ENCODE data around the gene NPAS3.

Gene NPAS3

DNA sequence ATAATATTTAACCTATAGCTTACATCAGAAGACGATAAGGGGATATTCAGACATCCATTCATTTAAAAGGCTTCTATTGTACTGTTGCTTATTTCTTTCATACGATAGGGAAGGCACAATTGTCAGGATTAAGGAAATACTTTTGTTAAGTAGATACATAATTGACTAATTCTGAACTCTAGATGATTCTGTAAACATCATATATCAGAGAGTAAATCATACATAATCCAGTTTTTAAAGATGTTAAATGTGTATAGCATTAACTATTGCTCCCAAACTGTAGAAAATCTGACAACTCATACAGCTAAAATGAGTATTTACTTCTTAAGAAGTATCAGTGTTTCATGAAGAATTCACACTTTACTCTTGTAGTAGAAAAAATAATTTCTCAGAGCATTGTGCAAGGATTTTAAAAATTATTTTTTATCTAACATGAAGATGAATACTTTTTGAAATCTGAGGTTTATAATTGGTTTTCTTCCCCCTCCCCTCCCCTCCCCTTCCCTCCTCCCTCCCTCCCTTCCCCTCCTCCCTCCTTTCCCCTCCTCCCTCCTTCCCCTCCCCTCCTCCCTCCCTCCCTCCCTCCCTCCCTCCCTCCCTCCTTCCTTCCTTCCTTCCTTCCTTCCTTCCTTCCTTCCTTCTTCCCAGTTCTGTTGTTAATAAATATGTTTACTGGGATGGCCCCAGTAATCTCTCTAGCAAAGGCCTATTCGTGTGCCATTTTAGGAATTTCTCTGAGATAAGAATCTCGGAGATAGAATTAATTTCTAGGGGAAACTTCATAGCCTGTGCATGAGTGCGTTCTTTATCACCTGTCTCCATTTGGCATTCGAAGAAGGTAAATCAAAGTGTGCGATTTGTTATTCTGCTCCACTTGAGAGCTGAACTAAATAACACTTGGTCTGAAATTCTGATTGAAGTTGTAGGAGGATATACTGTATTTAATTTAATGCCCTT is 2.3 kb downstream of the NPAS3 start:
- DNase-seq (ENCODE audit: low read depth), result no peak

- DNase-seq (ENCODE audit: low read depth), result no peak
These were observed 3.0 kb downstream of the NPAS3 start for GRCh38 chr14:32941668-32942065.

- DNase-seq (ENCODE audit: low read depth), result no peak
These were observed 8.4 kb downstream of the NPAS3 start for GRCh38 chr14:32947081-32947480.

DNA sequence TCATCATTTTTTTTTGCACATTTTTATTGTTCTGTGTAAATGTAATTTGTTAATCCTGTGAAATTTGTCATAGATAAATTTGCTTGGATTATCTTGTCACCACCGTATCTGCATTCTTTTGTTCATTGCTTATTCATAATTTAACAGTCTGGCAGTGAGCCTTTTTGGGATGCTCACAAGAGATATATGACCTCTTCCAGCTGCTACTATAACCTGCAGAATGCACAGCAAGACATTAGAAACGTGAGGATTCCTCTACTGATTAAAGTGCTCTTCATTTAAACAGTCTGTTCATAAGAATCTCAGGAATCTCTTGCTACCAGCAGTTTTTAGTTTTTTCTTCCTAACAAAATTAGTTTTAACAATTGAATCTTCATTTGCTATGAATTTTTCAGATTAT is 9.1 kb downstream of the NPAS3 start:
- DNase-seq (ENCODE audit: low read depth), result no peak

DNA sequence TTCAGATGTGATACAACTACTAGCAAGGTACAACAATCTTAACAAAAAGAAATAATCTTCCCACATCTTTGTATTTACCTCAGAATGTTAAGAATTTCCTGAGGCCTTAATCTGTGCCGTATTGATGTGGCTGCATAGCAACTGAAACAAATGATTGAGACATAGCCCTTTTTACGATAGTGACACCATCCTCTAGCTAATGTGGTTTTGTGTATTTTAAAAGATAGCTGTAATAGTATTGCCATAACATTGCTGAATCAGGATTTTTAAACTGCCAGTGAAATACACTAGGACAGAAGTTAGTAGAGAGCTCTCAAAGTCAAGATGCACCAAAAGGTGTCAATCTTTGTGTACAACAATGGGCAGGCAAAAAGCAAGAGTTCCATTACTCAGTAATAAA is 11.9 kb downstream of the NPAS3 start:
- DNase-seq (ENCODE audit: low read depth), result no peak

GRCh38 chr14:32967421-32967820 is 28.7 kb downstream of the NPAS3 start:
- no peak for DNase-seq (ENCODE audit: low read depth)

DNA sequence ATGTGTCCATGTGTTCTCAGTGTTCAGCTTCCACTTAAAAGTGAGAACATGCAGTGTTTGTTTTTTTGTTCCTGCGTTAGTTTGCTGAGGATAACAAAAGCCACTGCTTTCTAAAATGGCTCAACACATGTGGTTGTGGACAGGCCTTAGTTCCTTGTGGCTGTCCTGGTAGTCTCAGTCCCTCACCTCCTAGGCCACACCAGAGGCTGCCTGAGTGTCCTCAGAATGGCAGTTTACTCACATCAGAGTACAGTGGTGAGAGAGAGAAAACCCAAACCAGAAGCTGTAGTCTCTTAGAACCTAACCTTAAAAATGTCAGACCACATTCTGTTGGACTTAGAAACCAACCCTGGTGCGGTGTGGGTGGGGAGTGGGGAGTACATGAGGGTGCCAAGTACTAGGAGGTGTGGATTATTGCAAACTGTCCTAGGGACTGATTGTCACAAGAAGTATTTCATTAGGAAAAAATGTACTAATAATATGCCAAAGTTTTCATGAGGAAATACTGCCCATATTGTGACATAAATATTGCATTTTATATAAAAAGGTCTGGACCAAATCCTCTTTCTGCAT is 30.4 kb downstream of the NPAS3 start:
- no peak for DNase-seq (ENCODE audit: low read depth)

- no peak for DNase-seq (ENCODE audit: low read depth)
These were observed 39.2 kb downstream of the NPAS3 start for GRCh38 chr14:32977913-32978312.

DNA sequence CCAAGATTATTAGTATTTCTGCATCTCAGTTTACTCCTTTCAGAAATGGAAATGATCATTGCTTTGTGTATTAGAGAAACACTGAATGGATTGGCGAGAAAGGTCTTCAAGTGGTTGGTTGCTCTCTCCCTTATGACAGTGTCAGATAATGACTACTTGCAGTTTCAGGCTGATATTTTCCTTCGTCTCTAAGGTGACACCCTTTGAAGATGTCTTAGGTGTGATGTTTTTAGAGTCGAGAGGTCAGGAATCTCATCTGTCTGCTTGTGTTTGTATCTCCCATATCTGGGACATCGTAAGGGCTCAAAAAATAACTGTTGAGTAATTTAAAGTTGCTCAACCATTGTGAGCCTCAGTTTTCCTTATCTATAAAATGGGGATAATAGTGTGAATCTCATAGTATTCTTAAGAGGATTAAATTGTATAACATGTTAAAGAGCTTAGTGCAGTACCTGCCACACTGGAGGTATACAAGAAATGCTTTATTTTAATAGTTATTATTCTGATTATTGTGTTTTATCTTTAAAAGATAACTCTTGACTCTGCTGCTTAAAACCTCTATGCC is 40.1 kb downstream of the NPAS3 start:
- no peak for DNase-seq (ENCODE audit: low read depth)

- no peak for DNase-seq (ENCODE audit: low read depth)
These were observed 41.7 kb downstream of the NPAS3 start for GRCh38 chr14:32980178-32980901.

- DNase-seq (ENCODE audit: low read depth), result no peak
These were observed 42.3 kb downstream of the NPAS3 start for GRCh38 chr14:32980902-32981501.

DNA sequence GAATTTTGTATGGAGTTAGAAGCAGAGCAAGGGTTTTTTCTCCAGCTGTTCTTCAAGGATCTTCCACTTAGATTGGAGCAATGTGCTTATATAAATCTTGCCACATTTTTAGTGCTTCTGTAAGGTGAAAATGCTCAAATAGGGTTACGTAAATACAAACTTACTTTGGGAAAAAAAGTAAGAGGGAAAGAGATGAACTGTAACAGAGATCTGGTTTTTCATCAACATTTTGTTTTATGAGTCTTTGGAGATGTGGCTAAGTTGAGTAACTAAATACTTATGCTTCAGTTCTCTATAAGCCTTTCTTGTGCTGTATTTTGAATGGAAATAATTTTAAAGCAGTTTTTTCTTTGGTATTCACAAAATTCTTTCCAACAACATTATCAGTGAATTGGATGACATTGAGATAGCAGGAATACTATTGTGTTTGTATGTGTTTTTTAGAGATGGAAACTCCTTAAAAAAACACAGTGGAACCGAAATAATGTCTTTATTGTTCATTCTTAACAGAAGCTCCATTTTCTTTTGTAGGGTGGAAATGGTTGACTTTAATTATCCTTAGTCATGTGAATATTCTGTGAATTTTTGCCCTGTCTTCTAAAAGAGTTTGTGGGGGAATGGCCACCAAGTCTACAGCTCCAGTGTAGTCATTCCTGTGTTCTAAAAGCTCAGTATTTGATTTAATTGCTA is 45.7 kb downstream of the NPAS3 start:
- DNase-seq (ENCODE audit: low read depth), result no peak

DNA sequence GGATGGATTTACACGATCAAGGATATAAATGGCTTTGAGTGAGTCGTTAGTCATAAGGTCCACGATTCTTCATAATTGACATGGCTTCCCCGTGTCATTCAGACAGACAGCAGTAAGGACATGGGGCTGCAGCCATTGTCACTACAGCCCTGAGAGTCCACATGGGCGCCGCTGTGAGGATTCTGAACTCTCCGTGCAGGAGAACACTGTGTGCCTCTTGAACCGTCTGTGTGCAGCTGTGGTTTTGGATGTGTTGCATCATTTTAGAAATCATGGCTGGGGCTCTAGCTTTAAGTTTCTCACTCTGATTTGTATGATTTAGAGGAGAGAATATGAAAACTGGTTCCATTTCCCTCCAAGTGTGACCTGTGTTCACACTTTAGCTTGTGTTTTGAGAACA is 47.2 kb downstream of the NPAS3 start:
- DNase-seq (ENCODE audit: low read depth), result no peak

GRCh38 chr14:32986791-32987540 is 48.3 kb downstream of the NPAS3 start:
- DNase-seq (ENCODE audit: low read depth), result no peak

DNA sequence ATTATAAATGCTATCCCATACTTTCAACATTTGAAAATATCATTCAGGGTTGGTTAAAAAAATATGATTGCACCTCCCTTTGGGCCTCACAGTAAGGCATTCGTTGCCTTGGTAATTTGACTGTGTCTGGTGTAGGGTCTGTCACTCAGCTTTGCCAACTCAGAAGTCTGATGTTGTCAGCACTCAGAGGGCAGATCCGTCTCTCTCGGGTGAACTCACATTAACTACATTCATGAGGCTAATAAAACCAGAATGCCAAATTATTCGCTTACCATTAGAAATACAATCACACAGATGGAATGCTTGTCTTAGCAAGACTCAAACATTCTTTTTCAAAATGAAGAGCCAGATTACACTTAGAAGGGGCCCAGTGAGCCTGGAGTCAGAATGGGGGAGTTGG is 53.0 kb downstream of the NPAS3 start:
- no peak for DNase-seq (ENCODE audit: low read depth)

- no peak for DNase-seq (ENCODE audit: low read depth)
These were observed 55.2 kb downstream of the NPAS3 start for GRCh38 chr14:32993921-32994320.

DNA sequence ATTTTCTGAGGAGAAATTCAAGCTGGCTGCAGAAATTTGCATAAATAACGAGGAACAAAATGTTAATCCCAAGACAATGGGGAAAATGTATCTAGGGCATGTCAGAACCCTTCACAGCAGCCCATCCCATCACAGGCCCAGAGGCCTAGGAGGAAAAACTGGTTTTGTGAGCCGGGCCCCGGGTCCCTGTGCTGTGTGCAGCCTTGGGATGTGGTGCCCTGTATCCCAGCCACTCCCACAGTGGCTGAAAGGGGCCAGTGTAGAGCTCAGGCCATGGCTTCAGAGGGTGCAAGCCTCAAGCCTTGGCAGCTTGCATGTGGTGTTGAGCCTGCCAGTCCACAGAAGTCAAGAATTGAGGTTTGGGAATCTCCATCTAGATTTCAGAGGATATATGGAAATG is 57.7 kb downstream of the NPAS3 start:
- DNase-seq (ENCODE audit: low read depth), result no peak

- no peak for DNase-seq (ENCODE audit: low read depth)
These were observed 59.8 kb downstream of the NPAS3 start for GRCh38 chr14:32998433-32998832.

GRCh38 chr14:33009673-33010072 is 71.0 kb downstream of the NPAS3 start:
- DNase-seq (ENCODE audit: low read depth), result no peak

- DNase-seq (ENCODE audit: low read depth), result no peak
These were observed 71.8 kb downstream of the NPAS3 start for GRCh38 chr14:33010495-33010894.

- no peak for DNase-seq (ENCODE audit: low read depth)
These were observed 76.0 kb downstream of the NPAS3 start for GRCh38 chr14:33014710-33015109.
